Ectodermal cell (in vitro differentiated cells): ENCODE measurements around the gene CAMKK2.
"Not testable (repeated sequence)": the region's sequence is repeated elsewhere in the genome, so short reads cannot be mapped to it uniquely, and the experiment has no call there.

Experiments
- H3K27ac ChIP-seq: 2 replicates; pipeline ENCODE4 v1.7.0; 2013; ENCODE audit warnings: mild to moderate bottlenecking, low read depth, low read length; ENCODE audit not compliant: insufficient read depth, poor library complexity, severe bottlenecking
- H3K27me3 ChIP-seq: 2 replicates; pipeline ENCODE4 v1.7.0; 2013; ENCODE audit warnings: mild to moderate bottlenecking, low read length; ENCODE audit not compliant: insufficient read depth, control insufficient read depth, poor library complexity, severe bottlenecking
- H3K36me3 ChIP-seq: one replicate; pipeline ENCODE4 v1.7.0; 2013; ENCODE audit warnings: low read length; ENCODE audit not compliant: control insufficient read depth, insufficient read depth
- H3K4me1 ChIP-seq: one replicate; pipeline ENCODE4 v1.7.0; 2013; ENCODE audit warnings: low read length; ENCODE audit not compliant: control insufficient read depth, insufficient read depth
- H3K4me3 ChIP-seq: 2 replicates; pipeline ENCODE4 v1.7.0; 2013; ENCODE audit warnings: low read depth, low read length, control low read depth; ENCODE audit not compliant: insufficient read depth
- H3K9me3 ChIP-seq: 2 replicates; pipeline ENCODE4 v1.7.0; 2013; ENCODE audit warnings: mild to moderate bottlenecking, low read length, moderate library complexity; ENCODE audit not compliant: control insufficient read depth
- WGBS, 2 experiments: methylation state at CpG; one replicate each; pipeline ENCODE4 v1.1.7; 2013; ENCODE audit warnings: missing lambda C conversion rate in 2 of 2; 5-methylcytosine and 5-hydroxymethylcytosine counted together

Gene CAMKK2

DNA sequence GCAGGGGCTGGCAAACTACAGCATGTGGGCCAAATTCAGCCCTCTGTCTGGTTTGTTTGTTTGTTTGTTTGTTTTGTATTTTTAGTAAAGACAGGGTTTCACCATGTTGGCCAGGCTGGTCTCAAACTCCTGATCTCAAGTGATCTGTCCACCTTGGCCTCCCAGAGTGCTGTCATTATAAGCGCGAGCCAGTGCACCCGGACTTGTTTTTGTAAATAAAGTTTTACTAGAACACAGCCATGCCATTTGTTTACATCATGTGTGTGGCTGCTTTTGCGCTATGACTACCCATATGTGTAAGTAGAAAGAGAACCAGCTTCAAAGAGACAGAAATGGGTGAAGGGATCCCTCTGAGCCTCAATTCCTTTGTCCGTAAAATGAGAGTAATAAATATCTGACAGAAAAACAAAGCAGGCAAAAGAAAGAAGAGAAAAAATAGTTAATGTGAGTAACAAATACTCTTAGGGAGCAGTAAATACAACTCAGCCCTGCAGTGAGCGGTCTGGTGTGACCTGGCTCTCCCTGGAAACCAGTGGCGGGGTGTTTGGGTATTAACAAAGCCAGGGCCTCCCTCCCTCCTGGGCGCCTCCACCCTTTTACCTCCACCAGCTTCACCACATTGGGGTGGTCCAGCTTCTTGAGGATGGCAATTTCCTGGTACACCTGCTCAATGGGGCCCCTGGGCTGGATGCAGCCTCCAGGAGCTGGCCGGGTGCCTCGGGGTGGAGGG, 33.1 kb downstream of the CAMKK2 start:
- WGBS, 2 experiments: 94 to 96% methylated on average over 10 of the region's 10 CpGs
- no peak overlapping the region for H3K27ac ChIP-seq
- H3K27me3 ChIP-seq: no peaks in the 10 kb centered on the region
- H3K4me1 ChIP-seq: no peaks in the 10 kb centered on the region
- H3K4me3 ChIP-seq: no peak overlapping the region
- peaks cover 3% of the 10 kb centered on the region for H3K36me3 ChIP-seq
- H3K9me3 ChIP-seq: no peaks in the 10 kb centered on the region

DNA sequence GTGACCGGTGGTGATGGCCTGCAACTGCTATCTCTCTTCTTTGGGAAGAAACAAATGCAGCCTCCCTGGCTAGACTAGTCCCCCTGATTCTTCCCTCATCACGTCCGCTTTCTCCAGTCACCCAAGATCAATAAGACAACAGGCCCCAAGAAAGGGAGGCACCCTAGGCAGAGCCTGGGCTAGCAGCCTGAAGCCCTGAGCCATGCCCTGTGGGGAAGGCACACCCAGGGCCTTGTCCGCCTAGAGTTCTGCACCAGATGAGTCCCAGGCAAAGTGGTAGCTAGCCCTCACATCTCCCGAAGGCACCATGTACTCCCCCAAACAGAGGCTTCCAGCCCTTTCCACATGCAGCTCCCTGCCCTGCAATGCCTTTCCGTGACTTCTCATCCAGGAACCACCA, 35.1 kb downstream of the CAMKK2 start:
- peaks cover 5% of the 10 kb centered on the region for H3K36me3 ChIP-seq
- no peaks in the 10 kb centered on the region for H3K9me3 ChIP-seq
- no peak overlapping the region for H3K4me3 ChIP-seq
- H3K27ac ChIP-seq: no peak overlapping the region
- 89 to 94% methylated on average over 6 of the region's 6 CpGs for WGBS, 2 experiments
- H3K27me3 ChIP-seq: no peaks in the 10 kb centered on the region
- no peaks in the 10 kb centered on the region for H3K4me1 ChIP-seq

DNA sequence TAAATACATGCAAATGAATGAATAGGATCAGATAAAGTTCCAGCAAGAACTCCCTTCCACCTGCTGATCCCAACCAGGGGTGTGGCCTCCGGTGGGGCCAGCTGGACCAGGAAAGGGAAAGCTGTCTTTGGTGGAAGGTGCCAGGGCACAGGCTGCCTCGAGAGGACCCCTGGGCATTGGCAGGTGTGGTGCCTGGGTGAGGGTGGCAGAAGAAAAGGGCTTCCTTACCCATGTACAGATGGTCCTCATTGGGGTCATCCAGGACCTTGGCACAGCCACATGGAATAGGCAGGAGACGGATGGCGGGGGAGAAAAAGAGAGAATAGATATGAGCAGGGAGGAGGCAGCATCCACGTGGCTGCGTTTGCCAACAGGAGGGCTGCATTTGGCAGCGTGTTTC, 36.4 kb downstream of the CAMKK2 start:
- WGBS, 2 experiments: 94 to 97% methylated on average over 7 of the region's 7 CpGs
- Histone ChIP-seq H3K4me1 (no peaks in the 10 kb centered on the region), H3K4me3 (no peak overlapping the region), H3K27ac (no peak overlapping the region), H3K27me3 (no peaks in the 10 kb centered on the region), H3K9me3 (no peaks in the 10 kb centered on the region), H3K36me3 (peaks cover 9% of the 10 kb centered on the region)

DNA sequence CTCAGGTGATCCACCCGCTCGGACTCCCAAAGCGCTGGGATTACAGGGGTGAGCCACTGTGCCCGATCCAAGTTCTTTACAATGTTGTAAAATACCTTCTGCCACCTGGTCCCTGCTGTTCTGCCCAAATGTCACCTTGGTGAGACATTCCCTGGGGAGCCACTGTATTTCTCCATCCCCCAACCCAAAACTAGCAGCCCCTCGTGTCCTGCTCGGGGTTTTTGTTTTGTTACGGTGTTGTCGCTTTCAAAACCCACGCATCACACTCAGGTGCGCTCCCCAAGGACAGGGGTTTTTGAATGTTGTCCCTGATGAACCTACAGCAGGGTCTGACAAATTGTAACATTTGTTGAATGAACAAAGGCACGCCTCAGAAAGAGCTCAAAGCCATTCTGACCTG, 37.4 kb downstream of the CAMKK2 start:
- Histone ChIP-seq H3K4me1 (no peaks in the 10 kb centered on the region), H3K27me3 (no peaks in the 10 kb centered on the region), H3K4me3 (no peak overlapping the region), H3K27ac (no peak overlapping the region), H3K36me3 (peaks cover 17% of the 10 kb centered on the region), H3K9me3 (no peaks in the 10 kb centered on the region)
- 94 to 97% methylated on average over 11 of the region's 11 CpGs for WGBS, 2 experiments

DNA sequence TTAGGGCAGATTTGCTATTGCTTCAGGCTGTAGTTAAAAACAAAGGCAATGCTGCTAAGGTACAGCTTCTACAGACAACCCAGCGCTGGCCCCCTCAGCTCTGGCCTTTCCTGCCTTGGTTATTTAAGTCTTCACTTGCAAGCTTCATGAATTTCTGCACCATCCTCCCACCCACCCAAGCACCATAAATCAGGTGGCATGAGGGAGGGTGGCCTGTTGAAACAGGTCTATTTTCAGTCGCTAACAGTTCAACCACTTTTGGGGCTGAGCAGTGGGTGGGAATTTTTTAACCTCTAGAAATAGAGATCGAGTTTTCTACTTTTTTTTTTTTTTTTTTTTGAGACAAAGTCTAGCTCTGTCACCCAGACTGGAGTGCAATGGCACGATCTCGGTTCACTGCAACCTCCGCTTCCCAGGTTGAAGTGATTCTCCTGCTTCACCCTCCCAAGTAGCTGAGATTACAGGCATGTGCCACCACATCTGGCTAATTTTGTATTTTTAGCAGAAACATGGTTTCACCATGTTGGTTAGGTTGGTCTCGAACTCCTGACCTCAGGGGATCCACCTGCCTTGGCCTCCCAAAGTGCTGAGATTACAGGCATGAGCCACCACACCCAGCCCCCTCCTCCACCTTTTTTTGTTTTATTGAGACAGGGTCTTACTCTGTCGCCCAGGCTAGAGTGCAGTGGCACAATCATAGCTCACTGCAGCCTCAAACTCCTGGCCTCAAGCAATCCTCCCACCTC, 38.6 kb downstream of the CAMKK2 start:
- H3K9me3 ChIP-seq, H3K27ac ChIP-seq, H3K4me1 ChIP-seq, H3K27me3 ChIP-seq, H3K4me3 ChIP-seq: not testable (repeated sequence)
- peaks cover 24% of the 10 kb centered on the region for H3K36me3 ChIP-seq
- 92 to 94% methylated on average over 8 of the region's 8 CpGs for WGBS, 2 experiments

DNA sequence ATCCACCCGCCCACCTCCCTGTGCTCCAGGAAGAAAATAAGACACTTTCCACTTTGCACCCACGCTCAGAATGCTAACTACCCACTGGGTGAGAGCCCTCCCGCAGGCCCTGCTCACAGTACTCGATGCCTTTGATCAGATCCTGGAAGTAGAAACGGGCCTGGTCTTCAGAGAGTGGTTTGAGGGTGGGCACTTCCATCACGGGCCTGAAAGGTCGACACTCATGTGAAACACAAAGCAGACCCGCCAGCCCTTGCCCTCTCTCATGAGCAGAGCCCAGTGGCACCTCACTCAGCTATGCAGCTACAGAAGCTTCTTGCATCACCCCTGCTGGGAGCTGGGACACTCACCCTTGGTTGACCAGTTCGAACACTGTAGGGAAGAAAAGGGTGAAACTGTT, 41.1 kb downstream of the CAMKK2 start:
- WGBS, 2 experiments: 95% methylated on average over 8 to 9 of the region's 9 CpGs
- H3K4me1 ChIP-seq: no peaks in the 10 kb centered on the region

DNA sequence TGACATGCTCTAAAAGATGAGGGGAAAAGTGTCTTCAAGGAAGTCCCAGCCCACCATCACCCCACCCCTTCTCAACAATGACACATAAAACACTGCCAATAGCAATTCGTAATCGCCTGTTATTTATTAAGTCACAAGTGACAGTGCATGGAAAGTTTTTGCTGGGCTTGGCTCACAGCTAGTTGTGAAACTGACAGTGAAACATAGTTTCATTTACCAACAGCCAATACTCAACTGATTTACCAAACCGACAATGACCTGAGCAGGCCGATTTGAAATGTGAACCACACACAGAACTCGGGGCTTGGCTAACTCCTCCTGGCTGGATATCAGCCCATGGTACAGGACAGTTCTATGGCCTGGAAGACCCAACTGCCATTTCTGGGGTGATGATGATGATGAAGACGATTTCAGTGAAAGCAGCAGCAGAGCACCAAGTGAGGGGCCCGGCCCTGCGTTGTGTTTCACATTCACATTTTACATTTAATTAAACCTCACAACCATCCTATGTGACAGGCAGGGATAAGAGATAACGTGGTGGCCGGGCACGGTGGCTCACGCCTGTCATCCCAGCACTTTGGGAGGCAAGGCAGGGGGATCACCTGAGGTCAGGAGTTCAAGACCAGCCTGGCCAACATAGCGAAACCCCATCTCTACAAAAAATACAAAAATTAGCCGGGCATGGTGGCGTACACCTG, 42.7 kb downstream of the CAMKK2 start:
- no peaks in the 10 kb centered on the region for H3K27me3 ChIP-seq
- 94 to 96% methylated on average over 15 of the region's 15 CpGs for WGBS, 2 experiments
- no peaks in the 10 kb centered on the region for H3K4me1 ChIP-seq
- no peak overlapping the region for H3K27ac ChIP-seq
- H3K4me3 ChIP-seq: no peak overlapping the region
- H3K36me3 ChIP-seq: peaks cover 42% of the 10 kb centered on the region
- no peaks in the 10 kb centered on the region for H3K9me3 ChIP-seq

More for the DNA sequence above, 41.1 kb downstream of the CAMKK2 start:
- Histone ChIP-seq H3K27ac (no peak overlapping the region), H3K9me3 (no peaks in the 10 kb centered on the region), H3K4me3 (no peak overlapping the region), H3K36me3 (peaks cover 35% of the 10 kb centered on the region), H3K27me3 (no peaks in the 10 kb centered on the region)

DNA sequence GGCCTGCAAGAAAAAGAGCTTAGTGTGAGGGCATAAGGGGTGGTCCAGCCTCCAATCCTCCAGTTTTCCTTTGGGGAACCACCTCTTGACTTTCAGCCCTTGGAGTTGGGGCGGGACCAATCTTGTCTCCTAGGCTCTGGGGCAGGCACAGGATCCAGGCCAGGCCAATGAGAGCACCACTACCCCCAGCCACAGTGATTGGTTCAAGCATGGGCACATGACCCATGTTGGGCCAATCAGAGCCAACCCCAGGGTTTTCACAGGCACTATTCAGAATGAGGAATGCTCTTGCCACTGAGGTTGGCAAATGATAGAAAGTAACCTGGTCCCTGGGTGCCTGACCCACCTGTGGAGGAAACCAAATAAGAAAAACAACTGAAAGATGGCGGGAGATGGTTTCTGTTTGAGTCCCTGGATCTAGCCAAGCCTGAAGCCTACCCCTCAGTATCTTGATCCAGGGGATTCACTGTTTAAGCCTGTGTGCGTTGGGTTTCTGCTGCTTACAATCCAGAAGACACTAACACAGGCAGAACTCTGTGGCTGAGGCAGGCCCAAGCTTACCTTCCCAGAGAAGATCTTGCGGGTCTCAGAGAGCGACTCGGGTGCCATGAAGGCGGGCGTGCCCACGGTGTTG, 43.7 kb downstream of the CAMKK2 start:
- Histone ChIP-seq H3K36me3 (peaks cover 50% of the 10 kb centered on the region), H3K27me3 (no peaks in the 10 kb centered on the region), H3K4me1 (no peaks in the 10 kb centered on the region), H3K9me3 (no peaks in the 10 kb centered on the region), H3K4me3 (no peak overlapping the region), H3K27ac (no peak overlapping the region)
- WGBS, 2 experiments: 94 to 96% methylated on average over 9 of the region's 9 CpGs

DNA sequence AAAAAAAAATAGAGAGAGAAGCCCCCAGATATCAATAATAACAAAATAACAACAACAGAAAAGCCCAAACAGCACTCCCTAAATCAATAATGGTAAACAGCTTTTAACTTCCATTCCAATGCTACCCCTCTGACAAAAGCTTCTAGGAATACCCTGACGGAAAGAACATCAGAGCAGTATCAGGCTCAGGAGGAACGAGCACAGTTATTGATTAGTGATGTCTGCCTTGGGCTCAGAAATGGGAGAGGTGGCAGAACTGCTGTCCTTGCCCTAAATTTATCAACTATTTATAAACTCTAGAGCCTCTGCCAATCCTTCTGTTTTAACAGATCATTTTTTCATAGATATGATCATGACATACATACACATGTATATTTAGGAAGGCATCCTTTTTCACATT, 44.7 kb downstream of the CAMKK2 start:
- no peaks in the 10 kb centered on the region for H3K9me3 ChIP-seq
- no peak overlapping the region for H3K4me3 ChIP-seq
- no peaks in the 10 kb centered on the region for H3K27me3 ChIP-seq
- H3K27ac ChIP-seq: no peak overlapping the region
- 94 to 100% methylated on average over 2 of the region's 2 CpGs for WGBS, 2 experiments
- H3K36me3 ChIP-seq: peaks cover 51% of the 10 kb centered on the region
- H3K4me1 ChIP-seq: no peaks in the 10 kb centered on the region

DNA sequence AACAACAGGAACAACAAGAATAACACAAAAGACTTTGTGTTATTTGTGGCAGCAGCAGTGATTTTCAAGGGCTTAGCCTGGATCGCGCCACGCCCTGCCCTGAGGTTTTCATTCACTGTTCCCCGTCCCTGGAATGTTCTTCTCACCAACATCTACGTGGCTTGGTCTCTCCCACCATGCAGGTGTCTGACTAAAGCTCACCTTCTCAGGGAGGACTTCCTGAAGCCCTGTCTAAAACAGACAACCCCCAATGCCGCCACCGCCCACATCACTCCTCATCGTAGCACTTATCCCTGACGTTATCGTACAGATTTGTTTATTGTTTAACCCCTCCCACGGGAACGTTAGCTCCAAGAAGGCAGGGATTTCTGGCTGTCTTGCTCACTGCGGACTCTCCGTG, 46.1 kb downstream of the CAMKK2 start:
- Histone ChIP-seq H3K4me1 (no peaks in the 10 kb centered on the region), H3K36me3 (peaks cover 43% of the 10 kb centered on the region), H3K27me3 (no peaks in the 10 kb centered on the region), H3K9me3 (no peaks in the 10 kb centered on the region), H3K4me3 (no peak overlapping the region), H3K27ac (no peak overlapping the region)
- WGBS, 2 experiments: 91 to 93% methylated on average over 14 of the region's 14 CpGs
